ENCODE measurements around the gene TBC1D1. TPM values are rescaled to one million over a fixed set of nuclear protein-coding genes. Genes with fewer than 3 reads are reported as not detected.
"Not testable (repeated sequence)": the region's sequence is repeated elsewhere in the genome, so short reads cannot be mapped to it uniquely, and the experiment has no call there.

Gene TBC1D1
- total RNA-seq, 2 donors from 2014 or later = 23.3 to 28.7 TPM

DNA sequence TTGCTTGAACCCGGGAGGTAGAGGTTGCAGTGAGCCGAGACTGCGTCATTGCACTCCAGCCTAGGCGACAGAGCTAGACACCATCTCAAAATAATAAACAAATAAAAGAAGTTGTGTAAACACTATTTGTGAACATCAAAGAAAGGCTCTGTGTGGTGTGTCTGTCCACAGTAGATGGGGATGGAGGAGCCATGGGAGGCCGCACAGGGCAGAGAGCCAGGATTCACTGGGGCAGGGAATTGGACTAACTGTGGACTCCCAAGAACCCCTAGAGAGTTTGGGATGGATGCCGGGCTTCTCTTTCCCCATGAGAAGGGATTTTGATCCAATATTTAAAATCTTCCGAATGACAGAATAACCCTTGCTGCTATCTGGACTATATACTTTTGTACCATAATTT is 26.5 kb downstream of the TBC1D1 start:
- 91 to 94% methylated on average over 7 of the region's 7 CpGs for WGBS, 2 donors
- intact Hi-C loops (cut with DNase I) = no loop called here
- Histone ChIP-seq H3K4me3 (no peak overlapping the region), H3K9me3 (no peaks in the 10 kb centered on the region), H3K27ac (no peak overlapping the region), H3K36me3 (replicated peaks in 1 of 2; ENCODE audit: insufficient read depth in 1 of 2, low read depth in 2 of 2) (no peaks in the 10 kb centered on the region), H3K4me1 (no peaks in the 10 kb centered on the region), H3K27me3 (no peaks in the 10 kb centered on the region)
- DNase-seq = no peak
- no peak for TF ChIP-seq POLR2A (IDR thresholded peaks at IDR 0.05)
- TF ChIP-seq, protein P1, sequence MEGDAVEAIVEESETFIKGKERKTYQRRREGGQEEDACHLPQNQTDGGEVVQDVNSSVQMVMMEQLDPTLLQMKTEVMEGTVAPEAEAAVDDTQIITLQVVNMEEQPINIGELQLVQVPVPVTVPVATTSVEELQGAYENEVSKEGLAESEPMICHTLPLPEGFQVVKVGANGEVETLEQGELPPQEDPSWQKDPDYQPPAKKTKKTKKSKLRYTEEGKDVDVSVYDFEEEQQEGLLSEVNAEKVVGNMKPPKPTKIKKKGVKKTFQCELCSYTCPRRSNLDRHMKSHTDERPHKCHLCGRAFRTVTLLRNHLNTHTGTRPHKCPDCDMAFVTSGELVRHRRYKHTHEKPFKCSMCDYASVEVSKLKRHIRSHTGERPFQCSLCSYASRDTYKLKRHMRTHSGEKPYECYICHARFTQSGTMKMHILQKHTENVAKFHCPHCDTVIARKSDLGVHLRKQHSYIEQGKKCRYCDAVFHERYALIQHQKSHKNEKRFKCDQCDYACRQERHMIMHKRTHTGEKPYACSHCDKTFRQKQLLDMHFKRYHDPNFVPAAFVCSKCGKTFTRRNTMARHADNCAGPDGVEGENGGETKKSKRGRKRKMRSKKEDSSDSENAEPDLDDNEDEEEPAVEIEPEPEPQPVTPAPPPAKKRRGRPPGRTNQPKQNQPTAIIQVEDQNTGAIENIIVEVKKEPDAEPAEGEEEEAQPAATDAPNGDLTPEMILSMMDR (IDR thresholded peaks at IDR 0.05) = no peak
- ATAC-seq = no peak

DNA sequence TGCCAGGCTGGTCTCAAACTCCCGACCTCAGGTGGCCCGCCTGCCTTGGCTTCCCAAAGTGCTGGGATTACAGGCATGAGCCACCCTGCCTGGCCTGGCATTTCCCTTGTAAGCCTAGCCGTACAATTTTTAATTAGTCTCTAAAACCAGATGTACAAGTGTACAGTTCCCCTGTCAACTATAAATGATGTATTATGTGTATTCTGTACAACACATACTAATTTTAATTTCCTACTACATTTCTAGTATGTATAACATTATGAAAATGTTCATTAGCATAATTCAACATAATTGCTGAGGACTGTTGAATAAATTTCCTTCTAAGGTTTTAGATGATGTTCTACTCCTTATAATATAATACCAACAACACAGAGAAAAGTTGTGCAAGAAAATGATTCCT is 27.8 kb downstream of the TBC1D1 start:
- WGBS, 2 donors = 87 to 89% methylated on average over 3 of the region's 3 CpGs
- no peak overlapping the region for H3K4me3 ChIP-seq
- no peaks in the 10 kb centered on the region for H3K9me3 ChIP-seq
- no peak overlapping the region for H3K27ac ChIP-seq
- no peak for ATAC-seq
- H3K36me3 ChIP-seq (replicated peaks in 1 of 2; ENCODE audit: insufficient read depth in 1 of 2, low read depth in 2 of 2) = no peaks in the 10 kb centered on the region
- TF ChIP-seq POLR2A (IDR thresholded peaks at IDR 0.05) = no peak
- TF ChIP-seq, protein P1 (IDR thresholded peaks at IDR 0.05) = no peak
- intact Hi-C loops (cut with DNase I) = no loop called here
- no peak for DNase-seq
- no peaks in the 10 kb centered on the region for H3K27me3 ChIP-seq
- H3K4me1 ChIP-seq = no peaks in the 10 kb centered on the region

DNA sequence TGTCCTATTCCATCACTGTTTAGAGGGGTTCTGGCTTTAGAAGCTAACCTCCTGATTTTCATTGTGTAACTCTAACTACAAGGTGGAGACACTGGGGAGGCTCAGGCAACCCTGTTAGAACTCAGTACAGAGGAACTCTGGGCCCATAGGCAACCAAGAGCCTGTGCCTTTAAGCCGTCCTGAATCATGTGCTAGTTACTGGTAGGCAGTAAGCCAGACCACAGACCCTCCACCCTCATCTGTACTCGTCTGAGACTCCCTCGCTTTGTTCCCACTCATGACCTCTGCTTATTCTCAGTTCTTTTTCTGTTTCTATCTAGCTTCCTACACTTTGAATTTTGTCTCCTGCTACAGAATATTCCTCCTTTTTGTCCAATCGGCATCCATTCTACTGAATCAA is 31.4 kb downstream of the TBC1D1 start:
- WGBS, 2 donors = 63 to 89% methylated on average over 4 of the region's 4 CpGs
- Histone ChIP-seq H3K9me3 (no peaks in the 10 kb centered on the region), H3K27me3 (no peaks in the 10 kb centered on the region), H3K4me3 (no peak overlapping the region), H3K4me1 (no peaks in the 10 kb centered on the region), H3K36me3 (replicated peaks in 1 of 2; ENCODE audit: insufficient read depth in 1 of 2, low read depth in 2 of 2) (no peaks in the 10 kb centered on the region), H3K27ac (no peak overlapping the region)
- ATAC-seq (no peak), DNase-seq (peak in 1 of 4 donors; percentile 30)
- TF ChIP-seq, protein P1 (IDR thresholded peaks at IDR 0.05) = no peak
- TF ChIP-seq POLR2A (IDR thresholded peaks at IDR 0.05) = no peak
- intact Hi-C loops (cut with DNase I) = no loop called here

DNA sequence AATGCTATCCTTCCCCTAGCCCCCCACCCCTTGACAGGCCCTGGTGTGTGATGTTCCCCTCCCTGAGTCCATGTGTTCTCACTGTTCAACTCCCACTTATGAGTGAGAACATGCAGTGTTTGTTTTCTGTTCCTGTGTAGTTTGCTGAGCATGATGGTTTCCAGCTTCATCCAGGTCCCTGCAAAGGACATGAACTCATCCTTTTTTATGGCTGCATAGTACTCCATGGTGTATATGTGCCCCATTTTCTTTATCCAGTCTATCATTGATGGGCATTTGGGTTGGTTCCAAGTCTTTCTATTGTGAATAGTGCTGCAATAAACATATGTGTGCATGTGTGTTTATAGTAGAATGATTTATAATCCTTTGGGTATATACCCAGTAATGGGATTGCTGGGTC is 32.2 kb downstream of the TBC1D1 start:
- H3K4me3 ChIP-seq; intact Hi-C loops (cut with DNase I); H3K27ac ChIP-seq; H3K36me3 ChIP-seq (replicated peaks in 1 of 2; ENCODE audit: insufficient read depth in 1 of 2, low read depth in 2 of 2); DNase-seq; H3K27me3 ChIP-seq; H3K4me1 ChIP-seq; H3K9me3 ChIP-seq; ATAC-seq: not testable (repeated sequence)

- 85 to 90% methylated on average over 7 of the region's 7 CpGs for WGBS, 2 donors
- Histone ChIP-seq H3K9me3 (no peaks in the 10 kb centered on the region), H3K4me1 (no peaks in the 10 kb centered on the region), H3K27ac (no peak overlapping the region), H3K4me3 (no peak overlapping the region), H3K36me3 (replicated peaks in 1 of 2; ENCODE audit: insufficient read depth in 1 of 2, low read depth in 2 of 2) (no peaks in the 10 kb centered on the region), H3K27me3 (no peaks in the 10 kb centered on the region)
- DNase-seq = no peak
- TF ChIP-seq, protein P1 (IDR thresholded peaks at IDR 0.05) = no peak
- TF ChIP-seq POLR2A (IDR thresholded peaks at IDR 0.05) = no peak
- ATAC-seq = no peak
- intact Hi-C loops (cut with DNase I) = no loop called here
Observed at GRCh38 chr4:37924946-37925345, 34.1 kb downstream of the TBC1D1 start.

Data from body of pancreas (tissue), 4 donors.